Epidermal melanocyte (primary cell): ENCODE measurements around the gene GCNT1.
"Not testable (repeated sequence)": the region's sequence is repeated elsewhere in the genome, so short reads cannot be mapped to it uniquely, and the experiment has no call there.

Experiments
- DNase-seq: peaks from one replicate; pipeline ENCODE4 v3.0.0; 2011; ENCODE audit warnings: low spot score; ENCODE audit not compliant: insufficient read length

Gene GCNT1

DNA sequence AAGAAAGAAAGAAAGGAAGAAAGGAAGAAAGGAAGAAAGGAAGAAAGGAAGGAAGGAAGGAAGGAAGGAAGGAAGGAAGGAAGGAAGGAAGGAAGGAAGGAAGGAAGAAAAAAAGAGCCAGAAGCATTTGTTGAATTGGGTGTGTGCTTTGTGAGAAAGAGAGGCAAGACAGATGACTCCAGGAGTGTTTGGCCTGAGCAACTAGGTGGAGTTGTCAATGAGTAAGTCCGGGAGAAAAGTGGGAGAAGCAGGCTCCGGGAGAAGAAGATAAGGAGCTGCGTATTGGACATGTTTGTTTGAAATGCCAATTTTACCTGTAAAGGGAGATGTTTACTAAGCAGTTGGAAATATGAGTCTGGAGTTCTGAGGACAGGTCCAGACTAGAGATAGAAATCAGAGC, 15.1 kb upstream of the GCNT1 start:
- no peak for DNase-seq

DNA sequence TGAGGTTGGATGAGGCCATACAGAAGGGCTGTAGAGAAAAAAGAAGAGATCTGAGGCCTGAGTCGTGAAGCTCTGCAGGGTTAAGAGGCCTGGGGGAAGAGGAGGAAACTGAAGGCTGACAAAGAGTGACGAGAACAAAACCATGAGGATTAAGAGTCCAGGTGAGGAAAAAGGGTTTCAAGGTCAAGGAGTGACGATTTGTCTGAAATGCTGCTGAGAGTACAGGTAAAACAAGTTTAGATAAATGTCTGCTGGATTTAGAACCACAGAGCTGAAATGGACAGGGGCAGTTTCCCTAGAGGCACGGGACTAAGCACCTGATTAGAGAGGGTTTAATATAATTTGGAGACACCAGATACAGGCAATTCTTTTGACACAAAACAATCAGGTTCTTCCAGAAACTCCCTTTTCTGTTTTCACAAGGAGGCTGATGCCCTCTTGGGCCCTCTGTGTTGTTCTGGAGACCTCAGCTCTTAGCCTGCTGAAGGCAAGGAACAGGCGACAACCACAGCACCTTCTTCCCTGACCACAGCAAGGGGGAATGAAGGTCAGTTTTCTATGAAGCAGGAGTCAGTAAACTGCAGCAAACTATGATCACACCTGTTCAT, 14.6 kb upstream of the GCNT1 start:
- no peak for DNase-seq

DNA sequence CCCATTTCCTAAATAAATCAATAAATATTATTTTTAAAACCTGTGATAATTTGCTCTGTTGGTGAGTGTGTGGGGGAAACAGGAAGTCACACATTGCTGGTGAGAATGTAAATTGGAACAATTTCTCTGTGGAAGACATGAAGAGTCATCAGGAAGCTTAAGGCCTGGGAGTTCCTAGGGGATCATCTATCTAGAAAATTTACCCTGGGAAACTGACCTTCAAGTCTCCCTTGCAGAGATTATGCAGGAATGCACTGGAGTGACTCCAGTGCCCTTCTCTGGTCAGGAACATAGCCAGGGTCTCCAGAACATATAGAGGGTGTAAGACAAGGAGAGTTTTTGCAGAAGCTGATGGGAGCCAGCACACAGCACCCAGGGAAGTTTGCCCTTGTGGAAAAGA, 13.0 kb upstream of the GCNT1 start:
- DNase-seq: no peak

DNA sequence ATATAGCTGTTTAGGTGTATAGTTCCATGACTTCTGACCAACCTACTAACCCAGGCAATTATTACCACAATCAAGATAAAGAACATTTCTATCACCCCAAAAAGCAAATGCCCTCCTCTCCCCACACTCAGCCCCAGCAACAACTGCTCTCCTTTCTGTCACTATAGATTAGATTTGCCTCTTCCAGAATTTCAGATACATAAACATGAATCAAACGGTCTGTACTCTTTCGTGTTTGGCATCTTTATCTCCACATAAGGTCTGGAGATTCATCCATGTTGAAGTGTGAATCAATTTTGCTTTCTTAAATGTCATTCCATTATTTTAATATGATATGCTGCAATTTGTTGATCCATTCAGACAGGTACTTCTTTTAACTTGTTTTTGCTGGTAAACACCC, 10.5 kb upstream of the GCNT1 start:
- no peak for DNase-seq

DNA sequence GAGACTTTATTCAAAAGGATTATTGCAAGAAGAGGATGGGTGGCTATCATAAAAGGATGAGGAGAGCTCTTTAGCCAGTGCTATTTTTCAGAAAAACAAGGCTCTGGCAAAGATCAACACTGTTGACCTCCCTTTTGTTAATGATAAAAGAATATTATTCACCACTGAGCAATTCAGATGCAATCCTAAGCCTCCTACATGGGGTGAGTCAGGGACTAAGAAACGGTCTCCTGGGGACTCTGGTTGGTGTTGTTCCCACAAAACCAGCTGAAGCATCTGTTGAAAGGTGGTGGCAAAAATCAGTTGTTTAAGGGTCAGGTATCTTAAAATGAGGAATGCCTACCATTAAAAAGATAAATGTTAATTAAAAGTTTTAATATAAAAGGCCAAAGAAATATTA, 7.7 kb upstream of the GCNT1 start:
- DNase-seq: no peak

DNA sequence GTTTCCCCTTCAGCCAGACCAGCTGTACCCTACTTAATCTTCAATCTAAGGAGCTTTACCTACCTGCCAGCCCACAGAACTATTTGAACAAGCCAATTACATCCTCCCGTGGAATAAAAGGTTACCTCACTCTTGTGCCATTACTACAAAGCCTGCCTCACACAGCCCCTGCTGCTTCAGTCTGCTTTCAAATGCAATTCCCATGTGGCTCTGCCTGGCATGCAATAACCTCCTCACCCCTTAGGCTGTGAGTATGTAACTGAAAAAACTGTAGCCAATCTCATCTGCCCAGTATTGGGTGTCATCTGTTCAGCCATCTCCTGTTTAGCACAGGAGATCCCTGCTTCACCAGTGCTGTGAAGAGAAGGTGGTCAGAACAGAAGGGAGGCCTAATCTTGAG, 6.1 kb upstream of the GCNT1 start:
- DNase-seq: no peak

DNA sequence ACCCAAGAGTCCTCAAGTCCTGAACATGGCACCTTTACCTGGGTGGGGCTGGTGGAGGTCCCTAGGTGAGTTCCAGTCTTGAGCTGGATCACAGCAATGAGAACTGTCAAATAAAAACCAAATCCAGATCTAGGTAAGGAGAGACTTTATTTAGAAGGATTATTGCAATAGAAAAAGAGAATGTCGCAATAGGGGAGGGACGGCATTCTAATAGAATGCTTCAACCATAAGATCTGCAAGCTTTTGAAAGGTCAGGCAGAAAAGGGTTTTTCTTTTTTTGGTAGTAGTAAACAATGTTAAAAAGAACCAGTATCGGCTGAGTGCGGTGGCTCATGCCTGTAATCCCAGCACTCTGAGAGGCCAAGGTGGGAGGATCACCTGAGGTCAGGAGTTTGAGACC, 5.2 kb upstream of the GCNT1 start:
- DNase-seq: no peak

DNA sequence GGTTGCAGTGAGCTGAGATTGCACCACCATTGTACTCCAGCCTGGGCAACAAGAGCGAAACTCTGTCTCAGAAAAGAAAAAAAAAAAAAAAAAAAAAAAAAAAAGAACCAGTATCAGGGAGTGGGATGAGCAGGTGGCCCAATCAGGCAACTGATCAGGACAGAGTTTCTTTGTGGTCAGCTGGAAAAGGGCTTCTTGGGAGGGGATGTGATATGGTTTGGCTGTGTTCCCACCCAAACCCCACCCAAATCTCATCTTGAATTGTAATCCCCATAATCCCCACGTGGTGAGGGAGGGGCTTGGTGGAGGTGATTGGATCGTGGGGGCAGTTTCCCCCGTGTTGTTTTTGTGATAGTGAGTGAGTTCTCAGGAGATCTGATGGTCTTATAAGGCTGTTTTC, 4.7 kb upstream of the GCNT1 start:
- no peak for DNase-seq

DNA sequence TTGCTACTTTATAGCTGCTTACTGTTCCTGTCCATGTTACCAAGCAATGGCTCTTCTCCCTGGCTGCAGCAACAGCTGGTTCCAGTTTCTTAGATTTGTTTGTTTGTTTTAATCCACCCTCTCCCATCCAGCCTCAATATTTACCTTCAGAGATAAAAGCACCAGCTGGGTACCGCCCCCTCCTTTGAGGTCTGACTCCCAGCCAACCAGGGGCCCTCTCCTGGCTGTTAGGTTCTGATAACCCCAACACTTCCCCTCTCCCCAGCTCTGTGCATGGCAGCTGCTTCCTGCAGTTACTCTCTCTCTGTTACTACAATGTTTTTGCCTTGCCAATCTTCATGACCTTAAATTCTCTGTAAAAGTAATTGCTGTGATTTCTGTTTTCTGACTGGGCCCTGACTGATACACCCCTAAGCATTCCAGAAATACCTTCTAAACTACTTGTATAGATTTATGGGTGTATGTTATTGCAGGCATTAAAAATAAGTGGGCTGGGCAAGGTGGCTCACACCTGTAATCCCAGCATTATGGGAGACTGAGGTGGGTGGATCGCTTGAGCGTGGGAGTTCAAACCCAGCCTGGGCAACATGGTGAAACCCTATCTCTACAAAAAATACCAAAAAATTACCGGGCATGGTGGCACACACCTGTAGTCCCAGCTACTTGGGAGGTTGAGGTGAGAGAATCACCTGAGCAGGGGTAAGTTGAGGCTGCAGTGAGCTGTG, 2.6 kb upstream of the GCNT1 start:
- no peak for DNase-seq

DNA sequence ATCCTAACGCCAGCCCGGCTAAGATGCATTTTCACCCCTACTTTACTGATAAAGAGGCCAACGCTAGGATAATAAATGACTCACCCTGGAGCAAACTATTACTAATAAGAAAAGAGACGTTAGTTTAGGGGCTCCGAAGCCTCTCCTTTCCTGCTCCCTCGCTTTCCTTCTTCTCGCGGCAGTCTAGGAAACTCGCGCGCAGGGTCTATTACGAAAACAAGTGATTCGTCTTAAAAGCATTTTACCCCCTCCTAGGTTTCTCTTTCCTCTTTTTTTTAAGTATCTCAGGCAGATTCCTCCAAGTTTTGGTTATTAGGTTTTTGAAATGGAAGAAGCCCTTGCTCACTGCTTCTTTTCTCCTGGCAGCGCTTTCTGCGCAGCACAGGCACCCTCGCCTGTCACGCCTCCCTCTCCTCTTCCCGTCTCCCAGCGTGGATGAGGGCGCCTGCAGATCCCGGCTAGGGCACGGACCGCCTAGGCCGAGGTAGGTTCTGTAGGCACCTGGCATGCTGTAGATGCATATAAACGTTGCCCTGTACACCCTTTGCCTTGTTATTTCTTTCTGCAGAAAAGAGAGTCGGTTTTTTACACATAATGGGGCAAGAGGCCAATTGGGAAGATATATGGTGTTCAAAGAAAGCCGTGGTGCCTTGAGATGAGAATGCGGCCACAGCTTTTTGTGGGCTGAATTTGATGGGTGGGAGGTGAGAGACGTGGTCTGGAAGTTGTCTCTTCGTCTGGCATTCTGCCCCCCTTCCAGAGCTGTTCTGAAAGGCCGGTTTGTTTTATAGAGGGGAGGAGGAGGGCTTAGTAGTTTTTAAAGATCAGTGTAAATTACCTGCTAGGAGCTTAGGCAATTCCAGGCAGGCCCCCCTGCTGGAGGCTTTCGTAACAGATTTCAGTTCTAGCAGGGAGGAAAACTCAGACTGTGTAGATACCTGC, 983 bp downstream of the GCNT1 start:
- DNase-seq: peak; percentile 43

DNA sequence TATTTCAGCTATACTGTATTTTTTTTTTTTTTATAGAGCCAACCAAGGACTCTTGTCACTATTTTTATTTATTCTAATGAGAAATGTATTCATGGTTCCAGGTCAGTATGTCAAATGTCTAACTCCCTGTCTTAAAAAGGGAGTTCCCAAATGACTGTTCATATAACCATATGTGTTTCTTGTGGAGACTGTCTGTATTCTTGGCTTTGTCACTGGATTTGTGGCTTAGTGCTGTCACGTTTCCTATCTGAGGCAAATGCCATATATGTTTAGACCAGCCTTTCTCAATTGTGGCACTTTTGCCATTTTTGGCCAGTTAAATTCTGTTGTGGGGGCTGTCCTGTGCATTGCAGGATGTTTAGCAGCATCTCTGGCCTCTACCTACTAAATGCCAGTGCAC, 3.1 kb downstream of the GCNT1 start:
- DNase-seq: no peak

DNA sequence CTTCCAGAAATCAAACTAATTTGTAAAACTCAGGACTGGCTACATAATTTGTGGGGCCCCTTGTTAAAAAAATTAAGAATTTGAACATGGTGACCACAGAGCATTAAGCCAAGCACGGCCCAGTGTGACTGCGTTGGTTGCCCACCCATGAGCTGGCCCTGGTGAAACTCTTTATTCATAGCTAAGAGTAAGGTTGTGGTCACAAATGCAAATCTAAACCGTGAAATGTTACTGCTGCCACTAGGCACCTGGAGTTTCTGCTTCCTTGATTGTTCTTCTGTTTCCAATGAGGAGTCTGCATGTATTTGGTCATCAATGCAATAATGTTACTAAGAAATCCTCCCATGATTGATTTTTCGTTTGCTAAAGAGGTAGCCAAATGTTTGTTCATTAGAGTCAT, 4.2 kb downstream of the GCNT1 start:
- no peak for DNase-seq

DNA sequence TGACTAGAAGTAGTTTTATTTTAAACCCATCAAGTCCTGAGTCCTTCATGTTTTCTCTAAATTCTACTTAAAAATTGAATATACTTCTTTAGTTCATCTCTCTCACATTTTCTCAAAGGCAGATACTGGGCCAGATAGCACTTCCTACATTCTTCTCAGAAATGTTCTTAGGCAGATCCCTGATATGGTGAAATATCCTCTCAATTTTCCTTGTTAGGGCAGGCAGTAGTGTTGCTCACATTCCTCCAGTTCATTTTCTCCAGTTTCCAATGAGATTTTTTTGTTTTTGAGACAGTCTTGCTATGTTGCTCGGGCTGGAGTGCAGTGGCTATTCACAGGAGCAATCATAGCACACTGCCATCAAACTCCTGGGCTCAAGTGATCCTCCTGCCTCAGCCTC, 5.7 kb downstream of the GCNT1 start:
- no peak for DNase-seq

DNA sequence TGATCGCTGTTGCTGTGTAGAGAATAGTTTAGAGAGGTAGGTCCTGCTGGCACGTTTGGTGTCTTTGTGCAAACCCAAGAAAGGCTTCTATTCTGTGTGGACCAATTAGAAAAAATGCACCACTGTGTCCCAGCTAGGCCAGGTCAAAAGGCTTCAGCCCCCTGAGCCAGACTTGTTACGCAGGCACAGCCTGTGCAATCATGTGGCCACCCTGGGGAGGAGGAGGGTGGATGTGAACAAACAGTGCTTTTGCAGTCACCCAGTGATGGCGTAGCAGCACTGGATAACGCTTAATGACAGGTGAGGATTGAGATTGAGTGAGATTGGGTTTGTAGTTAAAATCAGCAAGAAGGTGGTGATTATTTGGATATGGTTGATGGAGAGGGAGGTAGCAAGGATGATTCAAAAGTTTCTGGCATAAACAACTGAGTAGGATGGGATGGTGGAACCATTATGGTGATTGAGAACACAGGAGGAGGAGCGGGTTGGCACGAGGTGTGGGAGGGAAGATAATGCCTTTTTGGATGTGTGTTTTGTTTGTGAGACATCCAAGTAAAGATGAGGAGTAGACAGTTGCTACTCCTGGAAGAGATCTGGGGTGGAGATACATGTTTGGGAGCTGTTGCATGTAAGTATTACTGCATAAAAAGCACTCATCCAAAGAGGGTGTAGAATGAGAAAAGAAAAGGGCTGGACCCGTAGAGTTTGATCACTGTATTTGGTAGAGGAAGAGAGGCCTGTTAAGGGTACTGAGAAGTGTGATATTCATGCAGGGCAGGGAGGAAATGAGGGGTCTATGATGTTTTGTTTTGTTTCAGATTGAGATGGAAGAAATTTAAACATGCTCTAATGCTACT, 6.7 kb downstream of the GCNT1 start:
- DNase-seq: no peak

DNA sequence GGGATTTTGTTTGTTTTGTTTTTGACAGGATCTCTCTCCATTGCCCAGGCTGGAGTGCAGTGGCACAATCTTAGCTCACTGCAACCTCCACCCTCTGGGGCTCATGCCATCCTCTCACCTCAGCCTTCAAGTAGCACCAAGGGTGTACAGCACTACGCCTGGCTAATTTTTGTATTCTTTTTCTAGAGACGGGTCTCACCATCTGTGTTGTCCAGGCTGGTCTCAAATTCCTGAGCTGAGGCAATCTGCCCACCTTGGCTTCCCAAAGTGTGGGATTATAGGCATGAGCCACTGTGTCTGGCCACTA, 7.3 kb downstream of the GCNT1 start:
- DNase-seq: no peak

DNA sequence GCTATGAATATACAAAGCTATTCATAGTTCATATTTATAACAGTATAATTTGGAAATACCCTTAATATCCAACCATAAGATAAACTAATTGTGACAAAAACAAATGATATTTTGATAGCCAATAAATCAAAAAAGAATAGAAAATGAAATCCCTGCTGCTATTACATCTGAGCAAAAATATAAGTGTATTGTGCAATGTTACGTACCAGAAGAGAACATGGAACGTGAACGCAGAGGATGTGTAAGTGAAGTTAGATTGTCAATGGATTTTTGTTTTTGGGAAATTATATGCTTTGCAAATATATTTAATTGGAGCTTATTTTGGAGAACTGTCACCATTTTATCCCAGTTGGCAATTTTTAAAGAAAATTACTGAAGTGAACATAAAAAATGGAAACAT, 15.4 kb downstream of the GCNT1 start:
- DNase-seq: no peak

DNA sequence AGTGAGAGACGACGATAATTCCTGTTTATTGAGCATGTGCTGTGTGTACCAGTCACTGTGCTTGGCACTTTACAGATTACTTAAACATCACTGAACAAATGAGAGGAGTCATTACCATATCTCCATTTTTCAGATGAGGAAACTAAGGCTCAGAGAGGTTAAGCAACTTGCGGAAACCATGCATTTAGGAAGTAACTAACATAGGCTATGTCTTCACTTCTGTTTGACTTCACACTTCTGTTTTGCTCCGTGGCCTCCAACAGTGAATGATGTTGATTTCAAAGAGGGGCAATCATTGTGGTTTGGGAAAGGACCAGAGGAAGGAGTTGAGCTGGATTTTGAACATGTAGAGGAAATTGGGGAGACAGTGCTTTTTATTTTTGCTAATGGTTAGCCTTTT, 16.7 kb downstream of the GCNT1 start:
- DNase-seq: no peak

DNA sequence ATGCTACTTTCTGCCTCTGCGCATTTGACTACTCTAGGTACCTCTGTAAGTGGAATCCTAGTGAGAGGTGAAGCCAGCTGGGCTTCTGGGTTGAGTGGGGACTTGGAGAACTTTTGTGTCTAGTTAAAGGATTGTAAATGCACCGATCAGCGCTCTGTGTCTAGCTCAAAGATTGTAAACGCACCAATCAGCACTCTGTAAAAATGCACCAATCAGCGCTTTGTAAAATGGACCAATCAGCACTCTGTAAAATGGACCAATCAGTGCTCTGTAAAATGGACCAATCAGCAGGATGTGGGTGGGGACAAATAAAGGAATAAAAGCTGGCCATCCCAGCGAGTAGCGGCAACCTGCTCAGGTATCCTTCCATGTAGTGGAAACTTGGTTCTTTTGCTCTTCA, 18.8 kb downstream of the GCNT1 start:
- not testable (repeated sequence) for DNase-seq

DNA sequence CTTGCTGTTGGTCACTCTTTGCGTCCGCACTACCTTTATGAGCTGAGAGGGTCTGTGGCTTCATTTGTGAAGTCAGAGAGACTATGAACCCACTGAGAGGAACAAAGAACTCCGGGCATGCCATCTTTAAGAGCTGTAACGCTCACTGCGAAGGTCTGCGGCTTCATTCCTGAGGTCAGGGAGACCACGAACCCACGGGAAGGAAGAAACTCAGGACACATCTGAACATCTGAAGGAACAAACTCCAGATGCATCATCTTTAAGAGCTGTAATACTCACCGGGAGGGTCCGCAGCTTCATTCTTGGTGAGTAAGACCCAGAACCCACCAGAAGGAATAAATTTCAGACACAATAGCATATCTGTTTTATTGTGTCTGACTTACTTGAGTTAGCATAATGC, 19.2 kb downstream of the GCNT1 start:
- no peak for DNase-seq

DNA sequence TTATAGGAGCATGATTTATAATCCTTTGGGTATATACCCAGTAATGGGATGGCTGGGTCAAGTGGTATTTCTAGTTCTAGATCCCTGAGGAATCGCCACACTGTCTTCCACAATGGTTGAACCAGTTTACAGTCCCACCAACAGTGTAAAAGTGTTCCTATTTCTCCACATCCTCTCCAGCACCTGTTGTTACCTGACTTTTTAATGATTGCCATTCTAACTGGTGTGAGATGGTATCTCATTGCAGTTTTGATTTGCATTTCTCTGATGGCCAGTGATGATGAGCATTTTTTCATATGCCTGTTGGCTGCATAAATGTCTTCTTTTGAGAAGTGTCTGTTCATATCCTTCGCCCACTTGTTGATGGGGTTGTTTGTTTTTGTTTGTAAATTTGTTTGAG, 20.4 kb downstream of the GCNT1 start:
- DNase-seq: not testable (repeated sequence)

DNA sequence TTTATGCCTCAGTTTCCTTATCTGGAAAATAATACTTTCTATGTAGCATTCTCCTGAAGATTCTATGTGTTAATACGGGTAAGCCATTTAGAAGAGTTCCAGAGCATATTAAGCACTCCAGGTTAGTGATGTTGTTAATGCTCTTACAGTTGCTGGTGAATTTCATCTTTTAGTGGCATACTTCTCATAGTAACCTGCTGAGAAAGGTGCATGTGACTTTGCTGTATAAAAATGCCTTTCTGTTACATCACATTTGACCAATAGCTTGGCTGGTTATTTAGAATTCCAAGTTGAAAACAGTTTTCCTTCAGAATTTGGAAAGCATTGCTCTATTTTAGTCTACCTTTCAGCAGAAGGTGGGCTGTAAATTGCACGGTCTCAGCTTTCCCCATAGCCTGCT, 27.2 kb downstream of the GCNT1 start:
- no peak for DNase-seq
